Activated CD4-positive, alpha-beta memory T cell treated with anti-CD3 and anti-CD28 coated beads, Interleukin-2, amount 10 ng/mL, durations not matched to agents 7 days and 5 days (primary cell): Measurements from ENCODE around the gene PDE9A. TPM values are rescaled to one million over a fixed set of nuclear protein-coding genes. Genes with fewer than 3 reads are reported as not detected.

Experiments
- CTCF ChIA-PET: fragments of 350-600 bp; sonication (Branson Sonifier 250); formaldehyde crosslinking; loops from one replicate; lab custom pipeline; 2021; ENCODE audit warnings: antibody characterized with exemption, inconsistent platforms; lab: Charles Lee
- POLR2A ChIA-PET: fragments of 350-600 bp; sonication (Branson Sonifier 250); formaldehyde crosslinking; loops from one replicate; lab custom pipeline; 2021; ENCODE audit warnings: antibody characterized with exemption; lab: Charles Lee
- DNase-seq: peaks from one replicate; pipeline ENCODE4 v3.0.0-alpha.2; 2020
- H3K27ac Mint-ChIP-seq: one replicate; pipeline ENCODE4 v1.8.0; 2021; ENCODE audit warnings: mild to moderate bottlenecking, mixed read lengths
- H3K27me3 Mint-ChIP-seq: one replicate; pipeline ENCODE4 v1.8.0; 2021; ENCODE audit warnings: mixed read lengths
- H3K36me3 Mint-ChIP-seq: one replicate; pipeline ENCODE4 v1.8.0; 2021; ENCODE audit warnings: low read depth, mixed read lengths
- H3K4me1 Mint-ChIP-seq: one replicate; pipeline ENCODE4 v1.8.0; 2021; ENCODE audit warnings: mixed read lengths
- H3K4me3 Mint-ChIP-seq: one replicate; pipeline ENCODE4 v1.8.0; 2021; ENCODE audit warnings: mild to moderate bottlenecking, mixed read lengths
- H3K9me3 Mint-ChIP-seq: one replicate; pipeline ENCODE4 v1.8.0; 2021; ENCODE audit warnings: mixed read lengths
- total RNA-seq, 2 experiments: library from RNA; stranded (reverse); gene quantifications; one replicate each; pipeline ENCODE4 v1.2.3, GENCODE V29; 2021

The PDE9A gene
- total RNA-seq, 2 experiments from 2014 or later, result 13.9 to 14.3 TPM

GRCh38 chr21:42685954-42686500 lies 32.6 kb downstream of the PDE9A start:
- POLR2A ChIA-PET, result no interaction called here
- Mint-ChIP-seq H3K4me3 (peak overlapping the region; percentile 79), H3K4me1 (peaks cover 54% of the 10 kb centered on the region), H3K9me3 (no peaks in the 10 kb centered on the region), H3K36me3 (peaks cover 4% of the 10 kb centered on the region), H3K27ac (peak overlapping the region; percentile 100), H3K27me3 (peaks cover 1% of the 10 kb centered on the region)
- DNase-seq, result no peak
- CTCF ChIA-PET, result no interaction called here

GRCh38 chr21:42687796-42688195 lies 34.4 kb downstream of the PDE9A start:
- POLR2A ChIA-PET, result no interaction called here
- Mint-ChIP-seq H3K4me3 (no peak overlapping the region), H3K27ac (no peak overlapping the region)

GRCh38 chr21:42688226-42688840 lies 34.9 kb downstream of the PDE9A start:
- Mint-ChIP-seq H3K4me3 (no peak overlapping the region), H3K9me3 (no peaks in the 10 kb centered on the region), H3K27me3 (no peaks in the 10 kb centered on the region), H3K4me1 (peaks cover 31% of the 10 kb centered on the region), H3K36me3 (peaks cover 4% of the 10 kb centered on the region), H3K27ac (no peak overlapping the region)
- ChIA-PET CTCF (no interaction called here), POLR2A (no interaction called here)
- DNase-seq, result no peak

More at GRCh38 chr21:42687796-42688195, 34.4 kb downstream of the PDE9A start:
- no peaks in the 10 kb centered on the region for H3K27me3 Mint-ChIP-seq
- H3K36me3 Mint-ChIP-seq, result peaks cover 4% of the 10 kb centered on the region
- H3K4me1 Mint-ChIP-seq, result peaks cover 36% of the 10 kb centered on the region
- no peak for DNase-seq
- CTCF ChIA-PET, result no interaction called here
- H3K9me3 Mint-ChIP-seq, result no peaks in the 10 kb centered on the region

- Mint-ChIP-seq H3K27ac (no peak overlapping the region), H3K4me1 (peaks cover 25% of the 10 kb centered on the region), H3K27me3 (no peaks in the 10 kb centered on the region), H3K4me3 (no peak overlapping the region), H3K9me3 (no peaks in the 10 kb centered on the region), H3K36me3 (peaks cover 4% of the 10 kb centered on the region)
- ChIA-PET POLR2A (no interaction called here), CTCF (no interaction called here)
- DNase-seq, result no peak
These were observed 35.5 kb downstream of the PDE9A start for GRCh38 chr21:42688841-42689371.

GRCh38 chr21:42690586-42690985 lies 37.2 kb downstream of the PDE9A start:
- no peaks in the 10 kb centered on the region for H3K27me3 Mint-ChIP-seq
- no peak for DNase-seq
- H3K36me3 Mint-ChIP-seq, result peaks cover 10% of the 10 kb centered on the region
- no peaks in the 10 kb centered on the region for H3K9me3 Mint-ChIP-seq
- H3K4me1 Mint-ChIP-seq, result peaks cover 12% of the 10 kb centered on the region
- POLR2A ChIA-PET, result interaction anchor here (0.7 kb wide), 1 partner anchor 9 kb away, joined by 4 read pairs; no protein-coding TSS in a partner anchor
- no peak overlapping the region for H3K27ac Mint-ChIP-seq
- no peak overlapping the region for H3K4me3 Mint-ChIP-seq
- CTCF ChIA-PET, result no interaction called here

- Mint-ChIP-seq H3K4me1 (peaks cover 5% of the 10 kb centered on the region), H3K27ac (no peak overlapping the region), H3K9me3 (no peaks in the 10 kb centered on the region), H3K4me3 (no peak overlapping the region), H3K27me3 (no peaks in the 10 kb centered on the region), H3K36me3 (peaks cover 10% of the 10 kb centered on the region)
- ChIA-PET POLR2A (no interaction called here), CTCF (no interaction called here)
- DNase-seq, result no peak
These were observed 38.6 kb downstream of the PDE9A start for GRCh38 chr21:42691901-42692559.

- POLR2A ChIA-PET, result no interaction called here
- Mint-ChIP-seq H3K4me3 (no peak overlapping the region), H3K4me1 (peaks cover 5% of the 10 kb centered on the region), H3K36me3 (peaks cover 10% of the 10 kb centered on the region), H3K27ac (no peak overlapping the region), H3K9me3 (no peaks in the 10 kb centered on the region), H3K27me3 (no peaks in the 10 kb centered on the region)
- DNase-seq, result no peak
- CTCF ChIA-PET, result no interaction called here
These were observed 39.3 kb downstream of the PDE9A start for GRCh38 chr21:42692688-42693087.

GRCh38 chr21:42694751-42695696 lies 41.6 kb downstream of the PDE9A start:
- Mint-ChIP-seq H3K4me3 (no peak overlapping the region), H3K9me3 (no peaks in the 10 kb centered on the region), H3K36me3 (peaks cover 6% of the 10 kb centered on the region), H3K27ac (no peak overlapping the region), H3K27me3 (no peaks in the 10 kb centered on the region), H3K4me1 (peaks cover 2% of the 10 kb centered on the region)
- POLR2A ChIA-PET, result interaction anchor here (2.2 kb wide), 1 partner anchor 11 kb away, joined by 5 read pairs; no protein-coding TSS in a partner anchor
- CTCF ChIA-PET, result interaction anchor here (0.5 kb wide), 1 partner anchor 84 kb away, joined by 3 read pairs; no protein-coding TSS in a partner anchor
- DNase-seq, result no peak

GRCh38 chr21:42695697-42696380 lies 42.4 kb downstream of the PDE9A start:
- POLR2A ChIA-PET, result interaction anchor here (2.2 kb wide), 1 partner anchor 11 kb away, joined by 5 read pairs; no protein-coding TSS in a partner anchor
- CTCF ChIA-PET, result no interaction called here
- no peaks in the 10 kb centered on the region for H3K9me3 Mint-ChIP-seq

GRCh38 chr21:42696501-42697040 lies 43.1 kb downstream of the PDE9A start:
- Mint-ChIP-seq H3K4me3 (no peak overlapping the region), H3K27ac (no peak overlapping the region), H3K9me3 (no peaks in the 10 kb centered on the region), H3K36me3 (peaks cover 6% of the 10 kb centered on the region), H3K4me1 (peaks cover 2% of the 10 kb centered on the region), H3K27me3 (peaks cover under 1% of the 10 kb centered on the region)
- ChIA-PET POLR2A (no interaction called here), CTCF (no interaction called here)
- no peak for DNase-seq

More at GRCh38 chr21:42695697-42696380, 42.4 kb downstream of the PDE9A start:
- DNase-seq, result no peak
- no peaks in the 10 kb centered on the region for H3K27me3 Mint-ChIP-seq
- peaks cover 6% of the 10 kb centered on the region for H3K36me3 Mint-ChIP-seq
- no peak overlapping the region for H3K27ac Mint-ChIP-seq
- H3K4me3 Mint-ChIP-seq, result no peak overlapping the region
- peaks cover 2% of the 10 kb centered on the region for H3K4me1 Mint-ChIP-seq

- POLR2A ChIA-PET, result no interaction called here
- Mint-ChIP-seq H3K36me3 (peaks cover 6% of the 10 kb centered on the region), H3K9me3 (no peaks in the 10 kb centered on the region), H3K27me3 (peaks cover 3% of the 10 kb centered on the region), H3K4me3 (no peak overlapping the region), H3K4me1 (peaks cover 2% of the 10 kb centered on the region), H3K27ac (no peak overlapping the region)
- DNase-seq, result no peak
- CTCF ChIA-PET, result no interaction called here
These were observed 45.3 kb downstream of the PDE9A start for GRCh38 chr21:42698733-42699132.

- Mint-ChIP-seq H3K9me3 (no peaks in the 10 kb centered on the region), H3K4me3 (no peak overlapping the region), H3K27ac (no peak overlapping the region), H3K36me3 (peaks cover 6% of the 10 kb centered on the region), H3K27me3 (peaks cover 3% of the 10 kb centered on the region), H3K4me1 (peaks cover 2% of the 10 kb centered on the region)
- CTCF ChIA-PET, result no interaction called here
- DNase-seq, result no peak
- POLR2A ChIA-PET, result no interaction called here
These were observed 45.8 kb downstream of the PDE9A start for GRCh38 chr21:42699196-42699595.
